BE2C (cell line): Measurements from ENCODE around the gene S100A8.

ENCODE experiments used
- DNase-seq: peaks from one replicate; pipeline ENCODE4 v3.0.0-alpha.2; 2020
- H3K27me3 ChIP-seq: fragments of 250-450 bp; sonication (Bioruptor Pico); 2 replicates; pipeline ENCODE4 v1.5.1; 2020; ENCODE audit warnings: mild to moderate bottlenecking
- H3K36me3 ChIP-seq: fragments of 250-450 bp; sonication (Bioruptor Pico); 2 replicates; pipeline ENCODE4 v1.5.1; 2020; ENCODE audit warnings: mild to moderate bottlenecking
- H3K4me1 ChIP-seq: fragments of 250-450 bp; sonication (Bioruptor Pico); 2 replicates; pipeline ENCODE4 v1.5.1; 2020
- H3K4me3 ChIP-seq: 2 replicates; pipeline ENCODE4 v1.5.1; 2011; ENCODE audit warnings: low read depth, low read length
- H3K9me3 ChIP-seq: fragments of 250-450 bp; sonication (Bioruptor Pico); 2 replicates; pipeline ENCODE4 v1.5.1; 2020
- TF ChIP-seq, protein P1 (sequence below): IDR thresholded peaks from 2 replicates; pipeline ENCODE4 v1.5.1; 2012; ENCODE audit warnings: mild to moderate bottlenecking, low read depth, low read length

The S100A8 gene

DNA sequence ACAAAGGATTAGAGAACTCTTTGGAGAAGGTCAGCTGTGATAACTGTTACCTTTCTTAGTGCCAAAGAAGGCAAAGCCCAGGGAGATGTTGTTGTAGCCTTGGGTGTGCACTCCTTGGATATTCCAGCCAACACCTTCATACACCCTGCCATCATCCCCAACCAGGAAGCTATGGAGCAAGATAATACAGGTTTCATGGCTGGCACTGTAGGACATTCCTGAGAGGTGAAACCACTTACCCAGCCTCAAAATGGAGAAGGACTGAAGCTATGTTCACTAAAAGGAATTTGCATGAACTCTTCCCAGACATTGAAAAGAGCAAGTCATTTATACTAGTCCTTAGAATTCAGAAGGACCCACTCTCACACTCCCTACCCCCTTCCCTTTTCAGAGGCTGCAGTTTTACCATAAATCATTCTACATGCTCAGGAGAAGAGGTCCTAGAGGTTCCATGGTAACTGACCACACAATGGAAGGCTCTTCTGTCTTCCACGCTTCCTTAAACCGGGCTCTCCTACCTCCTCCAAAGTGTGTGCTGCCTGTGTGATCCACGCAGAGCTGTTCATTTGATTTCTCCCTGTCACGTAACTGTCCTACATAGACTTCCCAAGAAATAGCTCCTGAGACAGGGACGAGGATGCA, 47.7 kb downstream of the S100A8 start:
- H3K27me3 ChIP-seq = peaks cover 33% of the 10 kb centered on the region
- no peaks in the 10 kb centered on the region for H3K4me1 ChIP-seq
- no peaks in the 10 kb centered on the region for H3K36me3 ChIP-seq
- TF ChIP-seq, protein P1, sequence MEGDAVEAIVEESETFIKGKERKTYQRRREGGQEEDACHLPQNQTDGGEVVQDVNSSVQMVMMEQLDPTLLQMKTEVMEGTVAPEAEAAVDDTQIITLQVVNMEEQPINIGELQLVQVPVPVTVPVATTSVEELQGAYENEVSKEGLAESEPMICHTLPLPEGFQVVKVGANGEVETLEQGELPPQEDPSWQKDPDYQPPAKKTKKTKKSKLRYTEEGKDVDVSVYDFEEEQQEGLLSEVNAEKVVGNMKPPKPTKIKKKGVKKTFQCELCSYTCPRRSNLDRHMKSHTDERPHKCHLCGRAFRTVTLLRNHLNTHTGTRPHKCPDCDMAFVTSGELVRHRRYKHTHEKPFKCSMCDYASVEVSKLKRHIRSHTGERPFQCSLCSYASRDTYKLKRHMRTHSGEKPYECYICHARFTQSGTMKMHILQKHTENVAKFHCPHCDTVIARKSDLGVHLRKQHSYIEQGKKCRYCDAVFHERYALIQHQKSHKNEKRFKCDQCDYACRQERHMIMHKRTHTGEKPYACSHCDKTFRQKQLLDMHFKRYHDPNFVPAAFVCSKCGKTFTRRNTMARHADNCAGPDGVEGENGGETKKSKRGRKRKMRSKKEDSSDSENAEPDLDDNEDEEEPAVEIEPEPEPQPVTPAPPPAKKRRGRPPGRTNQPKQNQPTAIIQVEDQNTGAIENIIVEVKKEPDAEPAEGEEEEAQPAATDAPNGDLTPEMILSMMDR = no peak
- DNase-seq = no peak
- no peak overlapping the region for H3K4me3 ChIP-seq
- H3K9me3 ChIP-seq = no peaks in the 10 kb centered on the region

DNA sequence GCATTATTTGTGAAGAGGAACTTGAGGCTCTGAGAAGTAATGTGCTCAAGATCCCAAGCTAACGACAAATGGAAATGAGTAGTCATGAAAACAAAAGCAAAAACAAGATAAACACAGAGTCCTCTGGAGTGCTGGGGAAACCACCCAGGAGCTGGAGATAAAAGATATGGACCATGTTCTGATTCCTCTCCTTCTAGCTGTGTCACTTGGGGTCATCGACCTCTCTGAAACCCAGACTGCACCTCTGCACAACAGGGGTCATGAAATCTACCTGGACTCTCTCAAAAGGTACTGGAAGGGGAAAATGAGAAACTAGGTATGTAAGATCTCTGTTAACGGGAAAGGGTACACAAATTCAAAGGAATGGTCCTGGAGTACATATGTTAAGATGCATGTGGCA, 48.7 kb downstream of the S100A8 start:
- no peaks in the 10 kb centered on the region for H3K36me3 ChIP-seq
- peaks cover 38% of the 10 kb centered on the region for H3K27me3 ChIP-seq
- no peak for DNase-seq
- TF ChIP-seq, protein P1 = no peak
- H3K9me3 ChIP-seq = no peaks in the 10 kb centered on the region
- no peaks in the 10 kb centered on the region for H3K4me1 ChIP-seq
- no peak overlapping the region for H3K4me3 ChIP-seq

DNA sequence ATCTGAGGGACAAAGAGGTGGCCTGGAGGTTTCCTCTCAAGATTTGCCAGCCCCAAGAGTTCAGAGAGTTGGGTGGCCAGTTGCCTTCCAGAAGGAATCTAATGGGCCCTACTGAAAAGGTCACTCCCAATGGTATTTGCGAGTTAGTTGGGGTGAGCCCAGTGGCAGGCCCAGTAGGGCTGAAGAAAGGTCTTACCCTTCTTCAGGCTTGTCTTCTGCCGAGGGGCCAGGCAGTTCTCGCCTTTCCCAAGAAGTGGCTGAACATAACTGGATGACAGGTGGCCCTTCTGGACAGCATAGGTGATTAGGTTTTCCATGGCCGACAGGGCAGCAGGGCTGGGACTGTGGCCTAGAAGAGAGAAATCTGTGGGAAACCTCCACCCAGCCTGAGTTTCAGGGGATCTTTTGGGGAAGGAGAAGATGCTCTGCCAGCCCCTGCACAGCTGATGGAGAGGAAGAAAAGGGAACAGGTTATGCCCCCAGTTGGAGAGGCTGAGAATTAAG, 49.4 kb downstream of the S100A8 start:
- no peaks in the 10 kb centered on the region for H3K4me1 ChIP-seq
- TF ChIP-seq, protein P1 = no peak
- H3K36me3 ChIP-seq = no peaks in the 10 kb centered on the region
- H3K4me3 ChIP-seq = no peak overlapping the region
- no peaks in the 10 kb centered on the region for H3K9me3 ChIP-seq
- DNase-seq = no peak
- peaks cover 35% of the 10 kb centered on the region for H3K27me3 ChIP-seq

DNA sequence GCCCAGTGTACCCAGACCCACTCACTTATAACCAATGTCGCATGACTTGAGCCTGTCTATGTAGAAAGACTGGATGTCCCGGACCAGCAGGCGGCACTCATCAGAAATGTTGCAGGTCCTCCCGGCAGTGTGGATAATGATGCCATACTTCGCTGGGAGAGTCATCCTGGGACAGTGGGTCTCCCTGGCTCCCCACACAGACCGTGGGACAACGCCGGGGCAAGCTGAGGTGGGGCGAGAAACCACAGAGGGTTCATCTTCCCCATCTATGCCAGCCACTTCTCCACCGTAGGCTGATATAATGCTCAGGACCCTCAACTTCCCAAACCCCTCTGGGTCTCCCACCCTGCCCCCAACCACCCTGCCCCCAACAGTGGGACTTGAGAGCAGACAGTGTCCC, 50.5 kb downstream of the S100A8 start:
- DNase-seq = no peak
- H3K4me1 ChIP-seq = no peaks in the 10 kb centered on the region
- H3K36me3 ChIP-seq = no peaks in the 10 kb centered on the region
- TF ChIP-seq, protein P1 = no peak
- no peak overlapping the region for H3K4me3 ChIP-seq
- peaks cover 35% of the 10 kb centered on the region for H3K27me3 ChIP-seq
- H3K9me3 ChIP-seq = no peaks in the 10 kb centered on the region
